HG03045 (cell line): ENCODE results near the gene A4GNT.
"Not testable (repeated sequence)": the region's sequence is repeated elsewhere in the genome, so short reads cannot be mapped to it uniquely, and the experiment has no call there.

Source experiments
- ATAC-seq: cut with Tn5 transposase; IDR thresholded peaks from one replicate; pipeline ENCODE4 v1.9.1; 2021; ENCODE audit warnings: mild to moderate bottlenecking, moderate library complexity; ENCODE audit not compliant: unreplicated experiment

A4GNT gene

DNA sequence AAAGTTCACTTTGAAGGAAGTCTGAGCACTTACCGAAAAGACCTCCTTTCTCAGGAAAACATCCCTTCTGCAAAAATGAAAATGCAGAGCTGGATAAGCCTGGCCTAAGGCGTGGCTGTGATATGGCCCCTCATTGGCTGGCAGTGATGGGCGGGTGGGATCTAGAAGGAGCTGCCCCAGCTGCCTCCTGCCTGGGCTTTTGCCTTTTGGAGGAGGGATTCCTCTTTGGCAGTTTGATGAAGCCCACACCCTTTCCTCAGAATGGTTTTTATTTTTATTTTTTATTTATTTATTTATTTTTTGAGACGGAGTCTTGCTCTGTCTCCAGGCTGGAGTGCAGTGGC lies 12.8 kb downstream of the A4GNT start:
- ATAC-seq, result no peak

DNA sequence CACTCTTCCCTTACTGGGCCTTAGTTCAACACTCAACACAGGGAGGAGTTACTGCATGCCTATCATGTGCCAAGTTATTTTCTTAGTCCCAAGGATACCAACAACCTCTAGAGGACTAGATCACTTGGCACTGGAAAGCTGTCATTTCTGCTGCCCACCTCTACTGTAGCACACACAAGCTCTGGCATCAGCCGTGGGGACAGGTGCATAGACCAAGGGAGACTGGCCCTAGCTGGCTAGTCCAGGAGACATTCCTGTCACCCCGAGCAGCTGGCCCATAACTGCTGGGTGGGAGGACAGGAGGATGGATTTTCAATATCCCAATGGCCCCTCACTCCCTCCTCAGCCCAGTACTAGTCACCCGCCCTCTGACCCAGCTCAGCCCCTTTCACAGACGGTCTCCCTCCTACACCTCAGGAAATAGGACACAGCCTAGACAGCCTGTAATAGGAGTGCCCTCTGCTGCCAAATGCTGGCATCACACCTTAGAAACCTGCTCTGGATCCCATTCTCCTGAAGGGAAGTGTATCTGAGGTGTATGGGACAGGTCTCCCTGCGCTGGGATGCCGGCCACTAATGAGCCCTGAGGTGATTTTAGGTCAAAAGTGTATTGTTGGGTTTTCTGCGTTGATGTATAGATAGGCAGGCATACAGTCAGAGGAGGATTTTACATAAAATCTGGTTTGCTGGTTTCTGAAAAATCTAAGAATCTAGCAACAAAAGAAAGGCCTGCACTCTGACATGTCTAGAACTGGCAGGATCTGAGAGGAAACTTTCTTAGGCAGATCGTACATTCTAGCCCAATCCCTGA lies 13.4 kb downstream of the A4GNT start:
- peak; percentile 73 for ATAC-seq

DNA sequence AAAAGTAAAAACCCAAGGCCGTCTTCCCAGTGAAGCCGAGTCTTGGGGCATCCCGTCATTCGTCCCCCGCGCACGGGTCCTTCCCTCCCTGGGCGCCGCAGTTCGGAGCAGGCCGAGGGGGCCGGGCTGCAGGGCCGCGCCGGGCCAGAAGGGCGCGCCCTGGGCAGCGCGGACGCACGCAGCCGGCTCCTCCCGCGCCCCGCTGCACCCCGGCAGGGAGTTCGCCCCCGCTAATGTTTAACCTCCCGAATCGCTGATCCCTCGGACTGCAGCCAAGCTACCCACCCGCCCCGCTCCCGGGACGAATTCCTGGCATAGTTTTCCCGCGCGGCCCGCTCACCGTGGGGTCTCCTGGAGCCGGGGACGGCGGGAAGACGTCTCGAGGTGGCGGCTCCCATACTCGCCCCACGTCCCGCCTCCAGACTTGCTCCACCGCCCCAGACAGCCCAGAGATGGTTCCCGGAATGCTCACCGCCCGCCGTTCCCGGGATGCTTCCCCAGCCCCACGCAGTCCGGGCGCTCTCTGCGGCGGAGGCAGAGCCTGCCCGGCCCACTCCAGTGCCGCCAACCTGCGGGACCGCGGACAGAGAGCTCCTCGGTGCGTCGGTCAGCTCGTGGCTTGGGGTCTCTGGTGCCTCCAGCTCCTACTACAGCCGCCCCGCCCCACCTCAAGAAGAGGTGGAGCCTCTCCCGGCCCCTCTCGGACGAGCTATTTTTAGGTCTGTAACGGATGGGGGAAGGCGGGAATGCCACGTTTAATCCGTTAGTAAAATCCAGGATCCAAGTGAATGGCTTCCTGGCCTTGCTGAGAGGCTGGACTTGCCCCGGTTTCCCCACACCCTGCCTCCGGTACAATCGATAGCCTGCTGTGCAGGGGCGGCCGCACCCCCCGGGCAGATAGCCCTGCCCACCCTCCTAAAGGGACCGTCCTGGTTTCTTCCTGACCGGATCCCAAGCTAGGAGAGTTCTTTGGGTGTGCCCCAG lies 16.9 kb downstream of the A4GNT start, which contains the start of gene DZIP1L:
Gene DZIP1L, minus strand, starts transcription at position 621 of the 984 bp plus-strand sequence. CDS start 11,637 bp downstream, outside the sequence.
- ATAC-seq, result peak; percentile 75

DNA sequence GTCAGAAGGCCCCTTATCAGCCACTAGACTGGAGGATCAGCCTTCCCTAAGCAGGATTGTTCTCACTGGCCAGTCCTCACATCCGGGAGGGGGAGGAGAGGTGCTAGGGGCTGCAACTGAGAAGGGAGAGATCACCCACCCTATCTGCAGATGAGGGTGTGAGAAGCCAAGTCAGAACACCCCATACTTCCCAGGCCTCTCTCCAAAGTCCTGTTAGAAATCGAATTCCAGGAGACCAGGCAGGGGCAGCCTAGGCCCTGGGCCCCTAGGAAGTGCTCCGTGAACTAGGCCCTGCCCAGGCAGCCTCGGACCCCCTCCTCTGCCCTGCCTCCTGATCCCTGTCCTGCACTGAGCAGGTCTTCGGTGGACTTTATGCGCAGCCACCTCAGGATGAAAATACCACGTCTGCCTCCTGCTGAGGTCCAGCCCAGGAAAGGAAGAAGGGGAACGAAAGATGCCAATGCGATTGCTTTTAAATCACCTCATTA lies 17.7 kb downstream of the A4GNT start:
- no peak for ATAC-seq

DNA sequence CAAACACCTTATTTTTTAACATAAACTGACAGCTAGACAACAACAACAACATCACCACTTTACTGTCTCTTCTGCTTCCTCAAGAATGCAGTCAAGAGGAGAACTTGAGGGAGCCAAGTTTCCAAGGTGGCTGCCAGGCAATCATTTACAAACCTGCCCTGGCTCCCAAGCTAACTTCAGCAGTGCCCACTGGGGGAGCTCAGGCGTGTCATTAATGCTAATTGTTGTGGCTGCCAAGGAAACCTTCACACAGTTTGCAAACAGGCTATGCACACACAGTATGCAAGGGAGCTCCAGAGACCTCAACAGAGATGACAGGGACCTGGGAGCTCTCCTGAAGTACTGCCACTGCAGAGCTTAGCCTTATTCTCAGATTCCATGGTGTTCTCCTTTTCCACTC lies 18.9 kb downstream of the A4GNT start:
- ATAC-seq, result no peak

DNA sequence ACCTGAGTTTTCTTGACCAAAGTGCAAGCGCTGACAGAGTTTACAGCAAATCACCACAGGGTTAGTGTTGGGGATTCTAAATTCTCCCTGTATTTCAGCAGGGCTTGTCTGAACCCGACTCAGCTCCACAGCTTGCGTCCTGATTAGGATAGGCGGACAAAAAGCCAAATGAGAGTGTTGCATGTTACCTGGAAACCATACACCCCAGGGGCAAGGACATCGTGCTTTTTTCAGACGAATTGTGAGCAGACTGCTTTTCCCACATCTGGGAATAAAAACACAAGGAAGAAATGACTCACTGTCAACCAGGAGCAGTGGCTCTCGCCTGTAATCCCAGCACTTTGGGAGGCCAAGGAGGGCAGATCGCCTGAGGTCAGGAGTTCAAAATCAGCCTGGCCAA lies 19.8 kb downstream of the A4GNT start:
- no peak for ATAC-seq

DNA sequence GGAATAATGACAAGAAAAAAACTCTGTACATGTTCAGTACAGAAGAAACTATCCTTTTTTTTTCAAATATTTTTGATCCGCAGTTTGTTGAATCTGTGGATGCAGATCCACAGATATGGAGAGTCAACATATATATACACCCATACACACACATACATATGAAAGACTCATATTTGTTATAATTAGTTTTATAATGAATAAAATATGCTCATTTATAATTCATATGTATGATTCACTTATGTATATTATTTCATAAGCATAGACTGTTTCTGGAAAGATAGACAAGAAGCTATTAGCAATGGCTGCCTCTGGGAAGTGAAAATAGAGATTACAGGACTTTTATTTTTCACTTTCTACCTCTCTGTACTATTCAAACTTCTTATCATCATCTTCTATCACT lies 26.6 kb downstream of the A4GNT start:
- no peak for ATAC-seq

DNA sequence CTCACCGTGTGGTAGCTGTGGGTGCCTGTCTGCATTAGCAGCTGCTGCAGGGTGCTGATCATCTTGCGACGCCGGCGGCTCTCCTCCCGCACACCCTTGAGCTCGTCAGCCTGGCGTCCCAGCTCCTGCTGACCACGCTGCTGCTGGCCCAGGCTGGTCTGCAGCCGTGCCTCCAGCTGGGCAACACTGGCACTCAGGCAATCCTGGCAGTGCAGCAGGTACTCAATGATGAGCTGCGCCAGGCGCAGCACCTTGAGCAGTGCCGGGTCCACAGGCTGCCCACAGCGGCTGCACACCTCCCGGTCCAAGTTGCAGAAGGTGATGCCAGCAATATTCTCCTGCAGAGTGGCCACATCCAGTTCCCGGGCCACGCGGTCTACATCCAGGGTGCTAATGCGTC lies 28.7 kb downstream of the A4GNT start:
- no peak for ATAC-seq

DNA sequence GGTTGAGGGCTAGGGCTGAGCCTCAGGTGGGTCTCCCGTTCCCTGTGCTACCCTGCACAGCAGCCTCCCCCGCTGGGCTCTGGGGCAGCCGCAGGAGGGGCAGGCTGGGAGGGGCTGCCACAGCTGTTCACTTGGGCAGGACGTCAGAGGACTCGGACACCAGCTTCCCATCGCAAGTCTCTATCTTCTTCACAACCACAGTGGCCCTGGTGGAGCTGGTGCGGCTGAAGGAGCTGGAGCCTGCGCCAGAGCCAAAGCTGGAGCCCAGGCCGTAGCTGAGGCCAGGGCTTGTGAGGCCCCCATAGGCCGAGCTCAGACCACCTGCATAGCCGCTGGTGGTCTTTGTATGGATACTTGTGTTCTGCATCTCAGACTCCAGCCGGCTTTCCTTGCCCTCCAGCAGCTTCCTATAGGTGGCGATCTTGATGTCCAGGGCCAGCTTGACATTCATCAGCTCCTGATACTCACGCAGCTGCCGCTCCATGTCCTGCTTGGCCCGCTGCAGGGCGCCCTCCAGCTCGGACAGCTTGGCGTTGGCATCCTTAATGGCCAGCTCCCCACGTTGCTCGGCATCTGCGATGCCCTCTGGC lies 30.7 kb downstream of the A4GNT start:
- not testable (repeated sequence) for ATAC-seq

DNA sequence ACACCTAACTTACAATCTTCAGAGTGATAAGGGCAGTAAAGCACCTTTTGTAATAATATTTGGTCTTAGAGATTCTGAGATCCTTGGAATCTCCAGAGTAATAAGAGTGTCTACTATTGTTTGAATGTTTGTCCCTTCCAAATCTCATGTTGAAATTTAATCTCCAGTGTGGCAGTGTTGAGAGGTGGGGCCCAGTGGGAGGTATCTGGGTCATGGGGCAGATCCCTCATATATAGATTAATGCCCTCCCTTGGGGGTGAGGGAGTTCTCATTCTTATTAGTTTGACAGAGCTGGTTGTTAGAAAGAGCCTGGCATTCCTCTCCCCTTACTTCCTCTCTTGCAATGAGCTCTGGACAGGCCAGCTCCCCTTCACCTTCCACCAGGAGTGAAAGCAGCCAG lies 32.8 kb downstream of the A4GNT start:
- ATAC-seq, result no peak

DNA sequence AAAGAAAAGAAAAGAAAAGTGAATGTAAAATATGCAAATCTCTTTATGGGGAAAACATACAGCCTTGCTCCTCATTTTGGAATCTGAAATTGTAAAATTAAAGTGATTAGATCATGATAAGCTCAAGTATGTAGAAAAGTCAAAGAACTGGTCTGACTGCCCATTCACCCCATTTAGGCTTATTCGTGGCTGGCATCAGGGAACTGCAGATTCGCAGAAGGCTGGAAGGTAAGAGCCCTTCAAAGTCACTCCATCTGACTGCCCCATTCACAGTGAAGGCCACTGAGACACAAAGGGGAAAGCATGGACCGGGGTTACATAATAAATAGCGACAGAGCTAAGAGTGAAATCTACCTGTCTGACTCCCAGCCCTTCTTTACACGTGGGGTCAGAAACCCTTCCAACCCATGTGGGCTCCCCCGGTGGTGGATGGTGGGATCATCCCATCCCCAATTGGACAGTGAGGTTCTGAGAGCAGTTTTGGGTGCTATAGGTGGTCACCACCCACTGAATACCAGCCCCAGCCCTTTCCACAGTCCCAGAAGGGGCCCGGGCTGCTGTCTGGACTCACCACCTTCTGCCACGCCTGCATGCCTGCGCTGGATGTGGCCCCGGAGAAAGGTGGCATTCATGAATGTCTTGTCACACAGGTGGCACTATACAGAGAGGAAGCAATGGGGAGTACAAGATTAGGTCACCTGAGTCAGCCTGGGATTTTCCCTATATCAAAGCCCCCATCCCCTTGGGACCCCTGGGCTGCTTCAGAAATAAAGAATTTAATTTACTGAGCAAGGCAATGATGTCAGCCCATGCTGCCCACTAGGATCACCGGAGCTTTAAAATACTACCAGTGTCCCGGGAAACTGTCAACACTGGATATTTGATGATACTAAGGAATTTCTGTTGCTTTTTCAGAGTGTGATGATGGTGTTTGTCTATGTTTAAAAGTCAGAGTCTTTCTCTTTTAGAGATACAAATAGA lies 34.7 kb downstream of the A4GNT start:
- ATAC-seq, result no peak

DNA sequence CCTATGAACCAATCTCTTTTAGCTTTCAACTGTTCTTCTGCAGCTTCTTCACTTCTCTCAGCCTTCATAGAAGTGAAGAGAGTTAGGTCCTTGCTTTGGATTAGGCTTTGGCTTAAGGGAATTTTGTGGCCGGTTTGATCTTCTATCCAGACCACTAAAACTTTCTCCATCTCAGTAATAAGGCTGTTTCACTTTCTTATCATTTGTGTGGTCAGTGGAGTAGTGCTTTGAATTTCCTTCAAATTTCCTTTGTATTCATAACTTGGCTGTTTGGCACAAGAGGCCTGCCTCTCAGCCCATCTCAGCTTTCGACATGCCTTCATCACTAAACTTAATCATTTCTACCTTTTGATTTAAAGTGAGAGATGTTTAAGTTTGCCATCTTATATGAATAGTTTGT lies 38.5 kb downstream of the A4GNT start:
- no peak for ATAC-seq

DNA sequence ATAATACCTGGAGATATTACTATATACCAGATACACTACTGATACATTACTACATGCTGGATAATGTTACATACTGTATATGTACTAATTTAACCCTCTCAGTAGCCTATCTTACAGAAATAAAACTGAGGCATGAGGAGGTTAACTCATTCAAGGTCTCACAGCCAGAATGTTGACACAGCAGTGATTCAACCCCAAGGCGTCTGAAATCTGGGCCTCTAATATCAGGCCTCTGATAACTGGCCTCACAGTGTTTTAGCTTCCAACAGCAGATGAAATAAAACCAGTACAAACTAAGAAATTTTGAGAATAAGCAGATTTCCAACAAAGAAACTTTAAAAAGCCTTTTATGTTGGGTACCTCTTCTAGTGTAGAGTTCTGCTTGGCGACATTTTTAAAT lies 40.2 kb downstream of the A4GNT start:
- no peak for ATAC-seq

DNA sequence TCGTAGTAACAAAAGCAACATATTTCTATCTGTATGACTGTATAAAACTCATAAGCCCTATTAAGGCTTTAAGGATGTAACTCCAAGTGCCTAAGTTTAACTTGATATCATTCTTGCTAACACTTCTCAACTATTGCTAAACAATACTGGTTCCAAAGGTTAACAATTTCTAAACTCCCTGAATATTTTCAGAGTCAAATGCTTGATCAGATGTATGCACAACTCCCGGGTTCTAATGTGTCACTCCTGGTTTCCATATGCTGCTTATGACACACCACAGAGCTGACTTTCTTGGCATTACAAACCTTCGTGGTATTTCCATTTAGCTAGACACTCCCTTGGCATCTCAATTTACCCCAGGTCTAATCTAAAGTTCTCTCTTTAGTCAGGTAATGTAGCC lies 43.1 kb downstream of the A4GNT start:
- ATAC-seq, result no peak

DNA sequence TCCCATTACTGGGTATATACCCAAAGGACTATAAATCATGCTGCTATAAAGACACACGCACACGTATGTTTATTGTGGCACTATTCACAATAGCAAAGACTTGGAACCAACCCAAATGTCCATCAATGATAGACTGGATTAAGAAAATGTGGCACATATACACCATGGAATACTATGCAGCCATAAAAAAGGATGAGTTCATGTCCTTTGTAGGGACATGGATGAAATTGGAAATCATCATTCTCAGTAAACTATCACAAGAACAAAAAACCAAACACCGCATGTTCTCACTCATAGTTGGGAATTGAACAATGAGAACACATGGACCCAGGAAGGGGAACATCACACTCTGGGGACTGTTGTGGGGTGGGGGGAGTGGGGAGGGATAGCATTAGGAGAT lies 46.4 kb downstream of the A4GNT start:
- ATAC-seq, result not testable (repeated sequence)

DNA sequence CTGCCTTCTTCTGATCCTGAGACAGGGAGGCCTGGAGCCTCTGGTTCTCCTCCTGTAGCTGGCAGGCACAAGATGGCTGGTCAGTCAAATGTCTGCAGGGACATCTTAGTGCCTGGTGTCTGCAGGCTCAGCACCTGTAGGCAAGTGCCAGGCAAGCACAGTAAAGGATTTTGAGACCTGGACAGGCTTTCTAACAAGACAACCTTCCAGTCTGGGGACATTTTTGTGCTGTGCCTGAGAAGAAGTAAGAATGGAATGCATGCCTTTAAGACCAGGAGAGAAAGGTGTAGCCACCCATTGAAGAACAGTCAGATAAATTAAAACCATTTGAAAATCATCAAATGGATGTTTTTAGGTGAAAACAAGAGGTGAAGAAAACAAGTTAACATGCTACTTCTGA lies 48.0 kb downstream of the A4GNT start:
- no peak for ATAC-seq

DNA sequence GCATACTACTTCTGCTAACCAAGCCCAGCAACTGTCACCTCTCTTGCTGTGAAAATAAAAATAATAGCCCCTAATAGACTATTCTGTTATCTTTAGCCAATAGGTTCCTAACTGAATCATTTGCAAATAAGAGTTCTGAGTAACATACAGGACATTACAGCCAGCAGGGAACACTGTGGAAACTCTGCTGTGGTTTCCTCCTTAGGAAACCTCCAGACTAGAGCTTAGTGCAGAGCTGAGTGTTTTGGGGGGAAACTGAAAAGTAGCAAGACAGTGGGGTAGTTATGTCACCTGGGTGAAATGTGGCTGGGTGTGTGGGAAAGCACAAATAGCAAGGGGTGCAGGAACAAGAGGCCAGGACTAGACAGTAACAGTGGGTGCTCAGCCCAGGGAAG lies 49.2 kb downstream of the A4GNT start:
- no peak for ATAC-seq

DNA sequence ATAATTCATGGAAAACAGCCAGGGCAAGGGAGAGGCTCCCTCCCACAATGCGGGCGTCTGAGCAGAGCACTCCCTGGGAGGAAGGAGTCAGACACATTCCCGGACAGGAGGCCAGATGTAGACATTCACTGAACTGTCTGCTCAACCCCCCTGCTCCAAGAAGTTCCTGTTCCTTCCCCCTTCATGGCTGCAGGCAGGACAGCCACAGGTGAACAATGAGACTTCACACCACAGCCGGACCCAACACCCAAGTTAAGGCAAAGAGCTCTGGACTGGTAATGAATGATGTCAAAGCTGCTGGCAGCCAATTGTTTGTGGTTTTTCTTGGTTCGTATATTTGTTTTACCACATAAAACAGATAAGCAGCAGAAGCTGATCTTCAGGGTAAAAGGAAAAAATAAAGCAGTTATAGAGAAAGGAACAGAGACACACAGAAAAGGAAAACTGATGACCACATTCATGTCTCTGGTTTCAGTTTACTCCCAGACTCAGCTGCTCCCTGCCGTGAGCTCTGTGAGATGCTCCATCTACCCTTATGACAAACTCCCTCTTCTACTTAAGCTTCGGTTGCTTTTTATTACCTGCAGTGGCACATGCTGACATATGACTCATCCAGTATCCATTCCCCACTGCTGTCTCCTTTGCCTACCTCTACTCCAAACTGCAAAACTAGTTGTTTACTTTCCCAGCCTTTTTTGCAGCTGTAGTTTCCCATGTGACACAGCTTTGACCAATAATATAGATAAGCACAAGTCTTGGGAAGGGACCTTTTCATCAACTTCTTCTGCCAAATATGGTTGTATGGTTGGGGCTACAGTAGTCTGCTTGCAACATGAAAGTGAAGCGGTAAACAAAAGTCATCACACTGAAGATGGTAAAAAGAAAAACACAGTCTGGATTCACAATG lies 49.9 kb downstream of the A4GNT start:
- no peak for ATAC-seq
